Choroid plexus epithelial cell (primary cell): ENCODE data around the gene REP15.
"Not testable (repeated sequence)": the region's sequence is repeated elsewhere in the genome, so short reads cannot be mapped to it uniquely, and the experiment has no call there.

Experiments
- DNase-seq: peaks from one replicate; pipeline ENCODE4 v3.0.0-alpha.2; 2010; ENCODE audit warnings: low read depth
- H3K4me3 ChIP-seq: 2 replicates; pipeline ENCODE4 v1.5.1; 2011; ENCODE audit warnings: low read depth, mild to moderate bottlenecking, control low read depth, low read length, moderate library complexity
- CTCF ChIP-seq: conservative IDR thresholded peaks from 2 replicates; pipeline ENCODE4 v1.5.1; 2011; ENCODE audit warnings: low read depth, mild to moderate bottlenecking, control low read depth, inconsistent platforms, low read length, moderate library complexity

The REP15 gene

GRCh38 chr12:27732281-27732680, 36.0 kb downstream of the REP15 start:
- no peak overlapping the region for H3K4me3 ChIP-seq
- TF ChIP-seq CTCF = peak; percentile 57
- DNase-seq = peak; percentile 22

- TF ChIP-seq CTCF = peak; percentile 95
- no peak overlapping the region for H3K4me3 ChIP-seq
- DNase-seq = peak; percentile 67
These were observed 36.9 kb downstream of the REP15 start for GRCh38 chr12:27733052-27733656.

GRCh38 chr12:27733791-27734190, 37.5 kb downstream of the REP15 start:
- DNase-seq = no peak
- no peak for TF ChIP-seq CTCF
- H3K4me3 ChIP-seq = no peak overlapping the region

- DNase-seq, H3K4me3 ChIP-seq: not testable (repeated sequence)
These were observed 38.1 kb downstream of the REP15 start for GRCh38 chr12:27734321-27734720.

- no peak for TF ChIP-seq CTCF
- H3K4me3 ChIP-seq = no peak overlapping the region
- no peak for DNase-seq
These were observed 47.4 kb downstream of the REP15 start for GRCh38 chr12:27743601-27744000.

GRCh38 chr12:27745734-27746133, 49.5 kb downstream of the REP15 start:
- not testable (repeated sequence) for H3K4me3 ChIP-seq, DNase-seq
